HG03064 (cell line): ENCODE data around the gene PAWR.
A peak's percentile ranks its signal among the peaks of the same experiment; 100 is the strongest.
"Not testable (repeated sequence)": the region's sequence is repeated elsewhere in the genome, so short reads cannot be mapped to it uniquely, and the experiment has no call there.

Experiments
- ATAC-seq: cut with Tn5 transposase; IDR thresholded peaks from one replicate; pipeline ENCODE4 v1.9.1; 2021; ENCODE audit warnings: low read depth; ENCODE audit not compliant: unreplicated experiment

PAWR gene

GRCh38 chr12:79650440-79650839, 40.3 kb downstream of the PAWR start:
- no peak for ATAC-seq

GRCh38 chr12:79648881-79649280, 41.9 kb downstream of the PAWR start:
- no peak for ATAC-seq

- not testable (repeated sequence) for ATAC-seq
Measured at GRCh38 chr12:79646843-79647242, 43.9 kb downstream of the PAWR start.

- ATAC-seq = peak; percentile 98
Measured at GRCh38 chr12:79645235-79645630, 45.5 kb downstream of the PAWR start.

GRCh38 chr12:79644274-79645234, 46.2 kb downstream of the PAWR start:
- peak; percentile 21 for ATAC-seq

GRCh38 chr12:79643821-79644220, 46.9 kb downstream of the PAWR start:
- ATAC-seq = no peak

GRCh38 chr12:79638490-79638889, 52.3 kb downstream of the PAWR start:
- no peak for ATAC-seq

- no peak for ATAC-seq
Measured at GRCh38 chr12:79637093-79637492, 53.7 kb downstream of the PAWR start.

- no peak for ATAC-seq
Measured at GRCh38 chr12:79635676-79636075, 55.1 kb downstream of the PAWR start.

- ATAC-seq = no peak
Measured at GRCh38 chr12:79634957-79635471, 55.8 kb downstream of the PAWR start.

- no peak for ATAC-seq
Measured at GRCh38 chr12:79629561-79629960, 61.2 kb downstream of the PAWR start.

- ATAC-seq = not testable (repeated sequence)
Measured at GRCh38 chr12:79626735-79627134, 64.0 kb downstream of the PAWR start.

- ATAC-seq = no peak
Measured at GRCh38 chr12:79624378-79624777, 66.4 kb downstream of the PAWR start.

- no peak for ATAC-seq
Measured at GRCh38 chr12:79619872-79620562, 70.7 kb downstream of the PAWR start.

GRCh38 chr12:79618848-79619404, 71.8 kb downstream of the PAWR start:
- ATAC-seq = no peak

GRCh38 chr12:79617696-79618095, 73.1 kb downstream of the PAWR start:
- ATAC-seq = no peak

- peak; percentile 71 for ATAC-seq
Measured at GRCh38 chr12:79615596-79616560, 74.9 kb downstream of the PAWR start.

GRCh38 chr12:79614730-79615129, 76.0 kb downstream of the PAWR start:
- ATAC-seq = no peak

GRCh38 chr12:79601908-79602307, 88.9 kb downstream of the PAWR start:
- no peak for ATAC-seq

GRCh38 chr12:79597910-79598309, 92.9 kb downstream of the PAWR start:
- no peak for ATAC-seq
